Fibroblast of peridontal ligament (primary cell): ENCODE results near the gene CXCR5.

Source experiments
- DNase-seq: peaks from one replicate; pipeline ENCODE4 v3.0.0-alpha.2; 2010; ENCODE audit errors: extremely low read depth

Gene CXCR5

DNA sequence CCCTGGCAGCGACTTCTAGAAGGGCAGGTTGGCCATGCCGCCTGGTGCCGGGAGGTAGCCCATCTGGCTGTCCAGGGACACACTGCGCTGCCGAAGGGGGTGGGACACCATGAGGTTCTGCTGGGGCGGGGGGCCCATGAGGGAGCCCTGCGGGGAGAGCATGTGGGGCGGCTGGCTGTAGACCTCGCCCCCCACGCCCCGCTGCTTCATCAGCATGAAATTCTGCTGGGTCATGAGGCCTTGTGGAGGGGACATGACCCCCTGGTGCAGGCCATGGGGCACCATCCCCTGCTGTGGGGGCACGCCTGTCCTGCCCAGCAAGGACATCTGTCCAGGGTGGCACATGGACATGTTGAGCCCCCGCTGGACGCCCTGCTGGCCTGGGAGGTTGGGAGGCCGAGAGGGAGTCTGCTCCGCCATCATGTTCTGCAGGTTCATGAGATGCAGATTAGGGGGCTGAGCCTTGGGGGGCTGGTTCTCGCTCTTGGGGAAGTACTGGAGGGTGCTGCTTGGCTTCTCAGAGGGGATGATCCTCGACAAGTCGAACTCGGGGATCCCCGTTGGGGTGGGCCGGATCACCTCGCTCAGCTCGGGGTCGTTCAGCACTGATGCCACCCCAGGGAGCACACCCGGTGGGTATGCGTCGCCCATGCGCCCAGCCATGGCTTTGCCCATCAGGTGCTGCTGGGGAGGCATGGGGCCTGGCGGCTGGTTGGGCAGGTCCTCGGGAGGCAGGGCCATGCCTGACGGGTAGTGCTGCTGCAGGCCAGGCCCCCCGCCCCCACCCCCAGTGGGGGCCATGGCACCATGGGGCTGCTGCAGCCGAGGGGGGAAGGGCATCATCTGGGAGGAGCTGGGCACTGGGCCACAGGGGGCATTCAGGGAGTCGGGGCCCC lies 15.0 kb downstream of the CXCR5 start:
- no peak for DNase-seq

DNA sequence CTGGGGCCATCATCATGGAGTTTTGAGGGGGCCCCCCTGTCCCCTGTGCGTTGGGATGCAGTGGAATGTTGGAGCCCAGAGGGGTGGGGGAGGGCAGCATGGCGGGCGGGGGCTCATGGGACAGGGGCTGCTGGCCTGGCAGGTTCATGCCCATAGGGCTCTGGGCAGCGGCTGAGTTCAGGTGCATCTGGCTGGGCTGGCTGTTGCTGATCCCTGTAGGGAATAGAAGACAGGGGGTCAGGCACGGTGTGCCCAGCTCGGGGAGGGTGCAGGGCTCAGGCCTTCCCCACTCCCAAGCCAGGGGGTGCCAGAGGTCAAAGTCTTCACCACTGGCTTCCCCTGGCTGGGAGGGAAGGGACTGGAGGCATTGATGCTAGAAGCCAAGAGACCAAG lies 15.6 kb downstream of the CXCR5 start:
- DNase-seq = no peak

DNA sequence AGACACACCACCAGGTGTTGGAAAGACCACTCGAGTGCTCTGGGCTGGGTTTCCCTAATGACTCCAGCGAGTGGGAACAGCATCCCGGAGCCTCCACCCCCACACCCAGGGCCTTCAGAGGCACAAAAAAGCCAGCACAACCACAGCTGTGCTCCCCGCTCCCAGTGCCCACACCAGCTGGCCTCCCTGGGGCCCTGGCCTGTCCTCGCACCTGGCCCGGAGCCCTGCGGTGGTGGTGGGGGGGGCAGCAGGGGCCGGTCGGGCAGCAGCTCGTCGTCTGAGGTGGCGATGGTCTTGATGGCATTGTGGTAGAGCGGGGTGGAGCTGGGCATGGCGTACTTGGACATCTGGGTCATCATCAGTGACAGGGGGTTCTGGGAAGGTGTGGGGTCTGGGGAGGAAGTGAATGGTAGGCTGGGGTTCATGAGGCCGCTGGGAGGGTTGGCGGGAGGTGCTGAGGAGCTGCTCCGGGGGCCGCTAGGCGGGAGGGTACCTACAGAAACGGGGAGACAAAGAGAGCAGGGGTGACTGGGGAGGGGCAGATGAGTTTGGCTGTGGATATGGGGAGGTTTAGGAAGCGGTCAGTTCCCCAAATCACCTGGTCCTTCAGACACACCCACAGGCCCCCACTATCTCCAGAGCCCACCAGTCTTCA lies 16.1 kb downstream of the CXCR5 start:
- DNase-seq = no peak

DNA sequence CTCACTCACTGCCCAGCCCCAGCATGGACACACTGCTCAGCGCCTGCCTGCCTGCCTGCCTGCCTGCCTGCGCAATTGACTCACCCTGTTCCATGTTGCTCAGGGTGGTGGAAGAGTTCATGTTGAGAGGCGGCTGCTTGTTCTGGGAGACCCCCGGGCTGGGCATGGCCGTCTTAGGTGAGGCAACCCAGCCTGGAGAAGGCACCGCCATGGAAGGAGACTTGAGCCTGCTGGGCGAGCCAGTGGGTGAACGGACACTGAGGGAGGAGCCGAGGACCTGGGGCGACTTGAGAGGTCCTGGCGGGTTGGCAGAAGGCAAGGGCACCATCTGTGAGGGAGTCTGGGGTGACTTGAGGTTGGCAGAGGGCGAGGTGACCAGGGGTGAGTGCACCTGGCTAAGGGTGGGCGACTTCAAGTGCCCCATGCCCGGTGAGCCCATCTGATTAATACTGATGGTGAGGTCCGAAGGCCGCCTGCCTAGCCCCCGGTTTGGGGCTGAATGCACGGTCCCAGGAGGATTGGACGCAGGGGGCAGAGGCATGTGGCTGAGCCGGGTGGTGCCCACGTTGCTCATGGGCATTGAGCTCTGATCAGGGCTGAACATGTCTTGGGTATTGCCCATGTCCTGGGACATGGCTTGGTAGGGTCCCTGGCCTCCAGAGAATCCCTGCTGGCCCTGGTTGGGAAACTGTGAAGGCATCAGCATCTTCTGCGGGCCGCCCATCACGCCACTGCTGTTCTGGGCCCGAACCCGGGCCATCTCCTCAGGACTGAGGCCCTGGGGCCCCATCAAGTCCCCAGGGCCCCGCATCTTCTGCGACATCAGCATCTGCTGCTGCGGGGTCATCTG lies 17.1 kb downstream of the CXCR5 start:
- no peak for DNase-seq

DNA sequence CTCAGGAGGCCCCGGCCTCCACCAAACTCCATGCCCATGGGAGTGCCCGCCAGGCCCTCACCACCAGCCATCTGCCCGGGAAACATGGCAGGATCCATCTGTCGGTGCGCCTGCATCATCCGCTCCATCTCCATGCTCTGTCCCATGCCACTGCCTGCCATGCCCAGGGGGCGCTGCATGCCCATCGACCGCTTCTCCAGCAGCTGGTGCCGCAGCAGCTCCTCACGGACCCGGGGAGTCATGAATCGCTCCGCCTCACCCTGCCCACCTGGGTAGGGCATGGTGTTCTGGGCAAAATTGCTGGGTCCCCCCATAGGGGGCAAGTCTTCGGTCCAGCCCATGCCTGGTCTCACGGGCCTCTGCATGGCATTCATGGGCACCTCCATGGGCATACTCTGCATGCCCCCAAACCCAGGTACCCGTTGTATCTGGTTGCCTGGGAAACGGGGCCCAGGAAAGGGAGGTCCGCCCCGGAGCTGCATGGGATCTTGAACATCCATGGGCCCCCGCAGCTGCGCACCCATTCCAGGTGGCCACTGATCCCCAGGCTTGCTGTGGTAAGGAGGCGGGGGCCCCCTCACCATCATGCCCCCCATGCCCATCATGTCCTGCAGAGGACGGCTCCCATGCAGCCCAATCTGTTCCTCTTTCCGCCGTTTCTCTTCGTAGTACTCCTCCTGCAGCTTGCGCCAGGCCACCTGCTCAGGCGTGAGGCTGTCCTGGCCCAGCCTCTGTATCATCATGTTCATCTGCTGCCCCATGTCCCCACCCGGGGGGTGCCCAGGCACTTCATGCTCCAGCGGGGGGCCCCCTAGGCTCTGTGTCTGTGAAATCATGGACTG lies 18.0 kb downstream of the CXCR5 start:
- no peak for DNase-seq

DNA sequence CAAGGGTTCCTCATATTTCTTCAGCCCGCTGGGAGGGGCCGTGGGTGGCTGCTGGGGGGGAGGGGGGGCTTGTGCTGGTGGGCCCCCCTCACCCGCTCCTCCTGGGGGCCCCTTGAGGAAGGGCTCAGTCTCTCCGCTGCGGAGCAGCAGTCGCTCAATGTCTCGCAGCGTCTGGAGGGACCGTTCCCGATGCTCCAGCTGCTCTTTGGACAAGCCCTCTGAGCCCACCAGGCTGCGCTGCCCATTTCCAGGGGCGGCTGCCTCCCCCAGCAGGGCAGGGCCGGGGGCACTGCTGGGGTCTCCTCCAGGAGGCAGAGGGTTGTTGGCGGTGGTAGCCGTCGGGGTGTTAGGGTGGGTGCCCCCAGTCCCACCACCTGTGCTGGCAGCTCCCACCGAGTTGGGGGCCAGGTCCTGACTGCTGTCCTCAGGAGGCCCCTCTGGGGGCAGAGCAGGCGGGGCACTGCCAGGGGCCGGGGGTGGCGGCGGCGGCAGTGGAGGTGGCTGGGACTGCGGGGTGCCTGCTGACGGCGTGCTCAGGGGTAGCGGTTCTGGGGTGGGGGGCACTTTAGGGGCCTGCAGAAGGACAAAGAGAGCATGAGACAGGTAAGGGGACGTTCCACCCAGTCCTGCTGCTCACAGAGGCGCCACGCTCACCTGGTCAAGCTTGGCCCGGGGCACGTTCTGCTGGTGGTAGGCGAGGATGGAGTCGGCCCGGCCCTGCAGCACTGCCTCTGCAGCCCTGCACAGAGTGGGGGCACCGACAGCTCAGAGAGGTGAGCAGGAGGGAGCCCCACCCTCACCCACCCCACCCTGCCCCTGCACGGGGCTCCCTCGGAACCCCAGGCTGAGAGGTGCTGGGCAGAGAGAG lies 18.9 kb downstream of the CXCR5 start:
- no peak for DNase-seq

DNA sequence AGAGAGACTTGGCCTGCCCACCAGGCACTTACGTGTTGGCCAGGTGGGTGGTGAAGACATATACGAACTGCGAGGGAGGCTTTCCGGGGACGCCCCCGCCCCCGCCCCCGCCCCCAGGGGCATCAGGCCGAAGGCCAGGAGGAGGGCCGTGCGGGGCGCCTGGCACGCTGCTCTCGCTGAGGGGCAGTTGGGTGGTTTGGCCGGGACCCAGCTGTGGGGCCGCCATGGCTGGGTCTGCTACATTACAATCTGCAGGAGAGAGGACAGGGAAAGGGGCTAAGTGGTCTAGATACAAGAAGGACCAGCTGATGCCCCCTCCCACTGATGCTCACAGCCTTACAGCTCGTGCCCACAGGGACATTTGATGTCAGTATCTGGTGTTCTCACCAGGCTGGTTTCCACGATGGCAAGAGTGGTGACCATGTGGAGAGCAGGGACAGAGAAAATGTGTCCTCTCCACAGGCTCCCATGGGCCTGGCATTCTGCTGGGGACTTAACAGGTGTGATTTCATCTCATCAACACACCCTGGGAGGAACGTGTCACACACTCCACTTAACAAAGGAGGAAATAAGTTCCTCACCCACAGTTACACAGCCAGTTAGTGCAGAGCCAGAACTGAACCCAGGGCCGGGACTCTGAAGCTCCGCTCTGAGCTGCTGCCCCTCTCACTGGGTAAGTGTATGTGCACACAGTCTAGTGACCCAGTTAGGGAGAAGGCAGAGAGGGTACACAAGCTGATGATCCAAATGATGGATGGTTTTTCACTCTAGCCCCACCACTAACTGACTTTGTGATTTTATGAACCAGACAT lies 19.7 kb downstream of the CXCR5 start:
- no peak for DNase-seq

DNA sequence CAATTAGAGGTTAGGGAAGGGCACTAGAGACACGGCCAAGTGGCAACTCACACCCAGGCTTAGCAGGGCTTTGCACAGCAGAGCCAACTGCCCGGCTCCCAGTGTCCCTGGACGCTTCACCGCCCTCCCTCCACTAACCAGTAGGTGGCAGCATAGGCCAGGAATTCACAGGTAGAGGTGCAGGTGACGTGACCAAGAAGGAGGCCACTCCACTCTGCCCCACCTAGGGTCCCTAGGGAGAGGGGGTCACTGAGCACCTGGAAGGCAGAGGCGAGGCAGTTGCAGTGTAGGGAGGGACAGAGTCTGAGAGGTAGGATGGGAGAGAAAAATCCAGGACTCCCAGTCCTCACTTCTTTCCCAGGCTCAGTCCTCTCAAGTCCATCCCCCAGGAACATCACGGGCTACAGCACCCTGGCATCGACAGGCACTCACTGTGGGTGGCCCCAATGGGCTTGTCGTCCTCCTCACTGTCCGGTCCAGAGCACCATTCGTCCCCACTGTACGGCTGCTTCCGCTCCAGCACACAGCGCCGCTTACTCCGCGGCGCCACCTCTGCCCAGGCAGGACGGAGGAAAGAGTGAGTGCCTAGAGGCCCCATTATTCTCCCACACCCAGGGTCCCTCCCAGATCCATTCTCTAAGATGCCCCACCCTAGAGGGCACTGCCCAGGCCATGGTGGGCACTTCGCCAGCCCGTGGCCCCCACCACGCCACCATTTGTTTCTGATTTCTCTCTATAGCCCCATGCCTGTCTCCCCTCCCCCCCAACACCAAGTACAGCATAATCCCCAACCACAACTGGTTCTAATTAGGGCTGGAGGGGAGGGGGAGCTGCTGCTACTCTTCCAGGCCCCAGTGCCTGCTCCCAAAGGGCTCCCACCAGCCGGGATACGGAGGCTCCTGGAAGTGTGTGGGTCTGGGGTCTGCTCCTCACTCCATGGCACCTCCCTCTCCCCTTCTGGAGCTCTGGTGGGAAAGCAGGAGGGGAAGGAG lies 23.7 kb downstream of the CXCR5 start:
- peak; percentile 73 for DNase-seq

DNA sequence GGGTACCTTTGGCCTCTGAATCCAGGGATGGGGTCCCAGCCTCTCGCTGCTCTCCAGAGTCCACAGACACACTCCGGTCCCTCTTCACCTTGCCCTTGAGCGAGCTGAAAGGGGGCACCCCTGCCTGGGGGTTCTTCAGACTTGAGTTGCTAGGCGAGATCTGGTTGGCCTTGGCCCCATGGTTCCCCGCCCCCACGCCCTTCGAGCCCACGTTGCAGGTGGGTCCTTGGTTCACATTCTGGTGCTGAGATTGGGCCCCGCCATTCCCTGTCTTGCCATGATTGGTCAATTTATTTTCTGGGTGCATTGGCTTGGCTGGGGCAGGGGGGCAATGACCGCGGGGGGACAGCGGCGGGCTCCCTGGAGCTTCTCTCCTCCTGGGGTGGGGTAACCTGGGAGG lies 24.6 kb downstream of the CXCR5 start:
- DNase-seq = no peak

DNA sequence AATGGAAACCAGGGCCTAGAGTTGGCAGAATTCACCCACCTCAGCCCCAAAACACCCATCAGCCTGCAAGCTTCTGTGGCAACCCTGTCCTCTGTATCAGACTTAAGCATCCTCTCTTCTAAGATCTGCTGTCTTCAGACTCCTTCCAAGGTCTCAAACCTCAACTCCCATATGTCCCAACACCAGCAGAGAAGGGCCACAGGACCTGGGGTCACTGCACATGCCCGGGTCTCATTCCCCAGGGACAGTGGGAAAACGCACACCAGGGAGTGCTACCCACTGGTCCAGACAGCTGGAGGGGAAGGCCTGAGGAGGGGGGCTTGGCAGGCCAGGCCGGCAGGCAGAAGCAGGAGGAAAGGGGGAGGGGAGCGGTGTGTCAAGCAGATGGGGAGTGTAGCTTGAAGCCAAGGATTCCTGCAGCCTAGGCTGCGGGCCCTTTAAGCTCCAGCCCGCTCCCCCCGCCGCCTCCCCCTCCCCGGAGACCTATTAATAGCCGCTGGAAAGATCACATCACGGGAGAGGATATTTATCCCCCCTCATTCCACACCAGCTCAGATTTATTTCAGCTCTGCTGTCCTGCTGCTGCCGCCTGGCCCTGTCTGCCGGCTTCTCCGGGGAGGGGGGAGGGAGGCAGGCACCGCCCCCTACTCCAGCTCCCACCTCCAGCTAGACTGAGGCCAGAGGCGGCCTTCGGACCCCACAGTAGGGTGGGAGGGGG lies 25.4 kb downstream of the CXCR5 start:
- DNase-seq = peak; percentile 91

DNA sequence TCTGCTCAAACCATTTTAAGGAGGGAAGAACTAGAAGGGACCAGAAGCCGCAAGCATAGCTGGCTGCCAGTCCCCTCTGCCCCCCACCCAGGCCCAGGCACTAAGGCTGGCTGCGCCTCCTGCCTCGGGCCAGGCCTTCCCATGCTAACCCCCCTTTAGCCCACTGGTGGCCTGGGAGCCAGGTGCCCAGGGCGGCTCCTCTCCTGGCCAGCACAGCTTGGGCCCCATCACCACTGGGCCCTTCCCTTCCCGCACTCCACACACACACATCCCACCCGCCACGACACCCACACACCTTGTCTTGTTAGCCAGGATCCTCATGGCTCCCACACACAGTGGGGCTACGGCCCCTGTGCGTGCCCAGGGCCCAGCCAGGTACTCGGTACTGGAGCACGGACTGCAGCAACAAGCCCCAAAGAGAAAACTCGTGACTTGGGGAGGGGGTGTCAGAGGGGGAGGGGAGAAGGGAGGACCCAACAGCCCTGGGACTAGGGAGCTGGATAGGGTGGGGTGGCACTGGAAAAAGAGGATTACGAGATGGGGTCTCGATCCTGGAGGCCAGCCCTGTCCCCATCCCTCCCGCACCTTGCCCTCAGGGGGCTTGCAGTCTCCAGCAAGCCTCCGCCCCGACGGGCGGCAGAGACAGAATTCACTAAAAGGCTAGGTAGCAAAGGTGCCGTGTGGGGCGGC lies 26.1 kb downstream of the CXCR5 start:
- no peak for DNase-seq

DNA sequence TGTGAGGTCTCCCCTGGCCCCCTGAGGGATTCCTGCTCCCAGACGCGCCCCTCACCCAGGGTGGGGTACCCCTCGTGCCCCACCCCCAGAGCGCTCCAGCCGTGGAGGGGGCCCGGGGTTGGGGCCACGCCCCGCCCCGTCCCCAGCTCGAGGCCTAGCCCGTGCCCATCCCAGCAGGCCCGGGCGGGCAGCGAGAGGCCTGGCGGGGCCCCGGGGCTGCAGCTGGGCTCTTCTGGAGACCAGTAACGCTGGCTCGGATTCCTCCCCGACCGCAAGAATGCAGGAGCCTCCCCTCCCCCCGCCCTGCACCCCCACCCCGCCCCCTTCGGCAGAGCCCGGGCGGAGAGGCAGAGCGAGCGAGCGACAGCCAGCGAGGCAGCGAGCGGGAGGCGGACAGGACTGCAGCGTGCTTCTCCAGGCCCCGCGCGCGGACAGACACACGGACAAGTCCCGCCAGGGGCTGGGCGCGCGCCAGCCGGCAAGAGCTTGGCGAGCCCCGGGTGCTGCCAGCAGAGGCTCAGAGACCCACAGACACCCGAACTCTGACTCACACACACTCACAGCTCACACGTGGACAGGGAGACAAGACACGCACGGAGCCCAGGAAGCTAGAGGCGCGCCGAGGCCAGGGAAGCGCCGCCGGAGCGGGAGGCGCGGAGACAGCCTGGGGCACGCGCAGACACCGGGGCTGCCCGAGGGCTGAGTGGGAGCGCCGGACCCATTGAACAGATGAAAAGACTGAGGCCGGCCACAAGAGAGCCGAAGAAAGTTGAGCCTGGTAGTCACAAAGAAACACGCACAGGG lies 26.8 kb downstream of the CXCR5 start:
- peak; percentile 91 for DNase-seq

DNA sequence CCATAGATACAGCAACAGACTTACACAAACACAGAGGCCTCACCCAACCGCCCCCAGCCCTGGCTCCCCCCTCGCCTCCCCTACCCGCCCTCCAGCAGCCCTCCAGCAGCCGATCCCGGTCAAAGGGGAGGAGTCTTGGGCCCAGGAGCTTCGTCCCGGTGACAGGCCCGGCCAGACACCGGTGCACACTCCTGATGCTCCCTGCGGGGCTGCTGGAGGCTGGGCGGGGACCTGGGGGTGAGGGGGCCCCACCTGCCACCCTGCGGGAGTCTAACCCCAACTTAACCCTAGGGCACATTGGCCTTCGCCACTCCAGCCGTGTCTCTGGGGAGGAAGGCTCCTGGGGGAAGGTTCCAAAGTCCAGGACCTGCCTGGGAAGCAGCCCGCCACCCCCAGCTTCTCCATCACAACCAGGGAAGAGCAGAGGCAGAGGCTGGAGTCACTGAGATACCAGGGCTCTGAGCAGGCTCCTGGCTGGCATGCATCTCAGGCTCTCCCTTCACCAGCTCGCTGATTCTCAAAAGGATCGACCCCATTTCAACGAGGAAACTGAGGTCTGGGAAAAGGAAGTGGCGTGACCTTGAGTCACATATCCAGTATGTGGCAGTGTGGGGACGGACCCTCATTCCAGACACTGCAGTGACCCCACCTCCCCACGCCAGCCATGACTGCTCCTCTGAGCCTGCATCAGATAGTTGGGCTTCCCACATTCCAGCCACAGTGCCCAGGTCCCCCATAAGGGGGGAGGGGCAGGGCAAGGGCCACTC lies 27.6 kb downstream of the CXCR5 start:
- peak; percentile 35 for DNase-seq

DNA sequence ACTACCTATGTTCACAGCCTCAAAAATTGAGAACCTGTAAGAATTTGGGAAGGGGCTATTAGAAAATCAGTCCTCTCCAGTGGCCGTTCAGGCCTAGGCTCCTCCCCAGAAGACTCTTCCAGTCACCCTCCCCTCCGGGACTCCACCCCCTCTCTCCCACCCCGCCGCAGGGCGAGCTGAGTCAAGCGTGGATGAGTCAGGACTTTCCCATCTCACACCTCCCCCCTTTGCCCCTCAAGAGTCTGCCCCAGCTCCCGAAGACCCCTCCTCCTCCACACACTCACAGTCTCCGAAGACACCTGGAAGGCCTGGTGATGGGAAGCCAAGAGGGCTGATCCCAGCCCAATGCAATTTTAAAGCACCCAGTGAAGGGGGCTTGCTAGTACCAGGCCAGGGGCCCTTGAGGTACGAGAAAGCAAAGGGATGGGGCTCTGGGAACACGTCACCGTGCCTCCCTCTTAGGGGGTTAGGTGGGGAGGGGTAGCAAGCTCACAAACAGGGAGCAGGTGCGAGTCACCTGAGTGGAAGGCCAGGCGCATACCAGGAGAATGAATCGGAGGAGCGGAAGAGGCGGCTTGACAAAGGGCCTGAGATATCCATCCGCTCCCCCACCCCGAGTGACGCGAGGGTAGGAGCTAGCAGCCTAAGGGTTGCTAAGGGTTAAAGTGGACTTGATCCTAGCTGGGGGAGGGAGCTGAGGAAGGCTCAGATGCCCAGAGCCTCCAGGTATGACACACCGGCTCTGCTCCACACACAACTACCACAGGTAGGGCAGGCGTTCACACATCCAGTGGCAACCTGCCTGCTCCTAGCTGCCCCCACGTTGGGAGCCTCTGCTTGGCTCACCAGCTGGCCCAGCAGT lies 28.4 kb downstream of the CXCR5 start:
- DNase-seq = peak; percentile 82
